GOT3 (cell line): Measurements from ENCODE around the gene CHRDL2.

Experiments
- DNase-seq: peaks from one replicate; lab custom pipeline; 2025; ENCODE audit warnings: mixed read lengths; lab: John Stamatoyannopoulos, UW

The CHRDL2 gene

DNA sequence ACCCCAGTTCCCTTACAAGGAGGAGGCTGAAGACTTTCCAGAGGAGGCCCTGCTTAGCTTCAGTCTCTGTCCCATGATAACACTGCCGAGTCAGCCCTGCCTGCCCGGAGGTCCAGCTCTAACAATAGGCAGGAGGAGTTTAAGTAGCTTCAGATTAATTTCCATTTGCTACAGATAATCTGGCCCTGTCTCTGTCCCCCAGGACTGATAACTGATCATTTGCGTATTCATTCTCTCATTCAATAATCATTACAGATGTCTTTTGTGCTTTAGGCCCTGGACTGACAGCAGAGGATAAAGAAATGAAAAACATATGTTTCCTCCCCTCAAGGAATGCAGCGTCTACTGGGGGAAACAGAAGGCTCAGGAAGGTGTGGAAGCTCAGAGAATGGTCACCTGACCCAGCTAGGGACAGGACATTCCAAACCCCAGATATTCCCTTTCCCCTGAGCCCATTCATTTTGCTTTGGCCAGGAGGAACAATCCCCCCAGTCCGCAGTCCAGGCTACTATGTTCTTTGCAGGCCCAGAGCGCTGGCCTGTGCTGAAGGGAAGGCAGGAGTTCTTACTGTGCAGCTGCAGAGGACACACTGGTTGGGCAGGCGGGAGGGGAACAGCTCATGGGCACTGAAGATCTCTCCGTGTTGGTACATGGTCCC, 20.8 kb downstream of the CHRDL2 start:
- DNase-seq, result no peak

DNA sequence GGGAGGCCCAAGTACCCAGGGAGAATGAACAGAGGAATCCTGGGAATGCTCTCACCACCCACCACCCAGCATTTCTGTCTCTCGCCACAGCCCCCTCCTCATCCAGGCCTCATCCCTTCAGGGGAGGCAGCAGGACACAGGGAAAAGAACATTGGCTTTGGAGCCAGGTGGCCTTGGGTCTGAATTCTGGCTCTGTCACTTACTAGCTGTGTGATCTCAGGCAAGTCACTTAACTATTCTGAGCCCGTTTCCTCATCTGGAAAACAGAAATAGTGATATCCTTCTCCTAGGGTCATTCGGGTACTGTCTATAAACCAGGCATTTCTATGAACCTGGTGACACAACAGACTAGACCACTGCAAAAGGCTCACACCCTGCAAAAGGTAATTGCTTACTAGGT, 22.1 kb downstream of the CHRDL2 start:
- no peak for DNase-seq

DNA sequence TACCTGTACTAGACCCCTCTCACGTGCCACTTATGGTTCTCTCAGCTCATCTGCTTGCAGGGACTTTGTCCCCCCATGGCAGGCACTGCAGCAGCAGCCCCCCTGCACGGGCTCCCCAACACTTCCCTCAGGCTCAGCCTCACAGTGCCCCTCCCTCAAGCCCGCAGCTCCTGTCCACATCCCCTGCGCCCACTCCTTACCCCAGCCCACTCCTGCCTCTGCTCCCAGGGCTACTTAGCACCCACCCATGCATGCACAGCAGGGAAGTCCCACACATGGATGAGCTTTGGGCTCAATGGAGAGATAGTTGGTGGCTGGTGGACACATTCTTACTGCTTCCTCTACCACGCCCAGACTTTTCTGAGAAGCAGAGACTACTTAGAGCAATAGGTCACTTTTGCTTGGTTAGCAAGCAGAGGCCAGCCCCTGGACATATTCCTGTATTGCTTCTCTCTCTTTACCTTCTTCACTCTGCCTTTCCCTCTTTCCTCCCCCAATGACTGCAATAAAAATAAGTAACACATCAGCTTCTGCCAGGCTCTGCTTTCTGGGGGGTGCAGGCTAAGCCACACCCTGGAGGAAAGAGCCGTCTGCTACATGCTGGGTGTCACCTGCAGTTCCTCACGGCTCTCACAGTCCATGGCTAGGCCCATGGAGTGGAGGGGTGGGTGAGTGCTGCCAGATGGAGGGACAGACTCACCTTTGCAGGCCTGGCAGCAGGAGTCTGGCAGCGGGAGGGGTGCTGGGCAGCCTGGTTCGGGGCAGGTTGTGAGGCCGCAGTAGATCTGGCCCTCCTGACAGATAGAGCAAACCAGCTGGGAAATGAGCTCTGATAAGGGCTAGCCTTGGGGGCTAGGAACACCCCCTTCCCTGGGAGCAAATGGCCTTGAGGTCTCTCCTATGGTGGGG, 23.4 kb downstream of the CHRDL2 start:
- DNase-seq, result no peak

DNA sequence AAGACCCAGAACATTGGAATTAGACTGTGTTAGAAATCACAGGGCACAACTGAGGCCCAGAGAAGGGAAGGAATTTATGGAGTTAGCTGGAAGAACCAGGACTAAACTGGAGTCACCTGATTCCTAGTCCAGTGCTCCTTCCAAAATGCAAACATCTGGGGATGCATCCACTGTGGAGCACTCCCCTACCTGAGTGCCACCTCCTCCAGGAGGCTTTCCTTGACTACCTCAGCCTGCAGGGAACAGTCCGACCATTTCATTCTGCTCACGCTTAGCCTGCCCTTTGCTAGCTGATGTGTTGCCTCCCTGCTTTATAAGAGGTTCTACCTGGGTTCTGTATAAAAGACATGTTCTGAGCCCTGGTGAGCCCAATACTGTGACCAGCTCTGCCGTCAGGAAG, 24.0 kb downstream of the CHRDL2 start:
- no peak for DNase-seq

DNA sequence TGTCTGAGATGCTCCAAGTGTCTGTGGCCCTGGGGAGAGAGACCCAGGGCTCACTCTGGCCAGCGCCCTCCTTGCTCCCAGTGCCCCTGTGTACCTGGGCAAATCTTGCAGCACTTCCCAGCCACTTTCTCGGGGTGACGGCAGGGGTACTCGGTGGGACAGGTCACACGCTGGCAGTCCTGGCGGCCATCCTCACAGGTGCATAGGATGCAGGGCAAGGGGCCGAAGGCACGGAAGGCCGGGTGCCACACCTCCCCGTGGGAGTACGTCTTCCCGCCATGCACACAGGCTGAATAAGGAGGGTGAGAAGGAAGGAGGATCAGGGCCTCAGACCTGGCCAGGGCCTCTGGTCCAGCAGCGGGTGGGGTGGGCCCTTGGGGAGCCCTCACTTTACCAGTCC, 28.0 kb downstream of the CHRDL2 start:
- DNase-seq, result no peak

DNA sequence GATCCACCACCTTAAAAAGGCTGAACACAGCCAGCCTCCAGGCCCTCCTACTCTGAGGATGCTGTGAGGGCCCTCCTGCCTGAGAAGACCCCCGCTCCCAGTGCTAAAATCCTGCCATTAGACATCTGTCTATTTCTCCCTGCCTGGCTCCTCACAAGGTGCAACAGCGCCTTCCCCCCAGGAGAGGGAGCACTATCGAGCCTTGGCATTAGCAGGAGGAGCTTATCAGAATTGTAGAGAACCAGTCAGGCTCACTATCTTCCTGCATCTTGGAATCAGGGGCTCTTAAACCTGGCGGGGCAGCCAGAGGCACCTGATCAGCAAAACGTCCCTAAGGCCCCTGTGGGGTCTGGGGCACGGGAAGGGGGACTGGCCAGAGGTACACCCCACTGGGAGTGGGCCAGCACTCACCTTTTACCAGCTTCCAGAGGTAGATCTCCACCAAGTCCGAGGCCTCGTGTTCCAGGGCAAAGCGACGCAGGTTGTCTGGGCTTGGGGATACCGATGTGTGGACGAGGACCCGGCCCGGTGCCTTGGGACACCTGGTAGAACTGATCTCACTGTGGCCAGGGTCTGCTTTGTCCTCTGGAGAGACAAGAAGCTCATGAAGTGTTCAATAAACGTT, 28.7 kb downstream of the CHRDL2 start:
- no peak for DNase-seq

DNA sequence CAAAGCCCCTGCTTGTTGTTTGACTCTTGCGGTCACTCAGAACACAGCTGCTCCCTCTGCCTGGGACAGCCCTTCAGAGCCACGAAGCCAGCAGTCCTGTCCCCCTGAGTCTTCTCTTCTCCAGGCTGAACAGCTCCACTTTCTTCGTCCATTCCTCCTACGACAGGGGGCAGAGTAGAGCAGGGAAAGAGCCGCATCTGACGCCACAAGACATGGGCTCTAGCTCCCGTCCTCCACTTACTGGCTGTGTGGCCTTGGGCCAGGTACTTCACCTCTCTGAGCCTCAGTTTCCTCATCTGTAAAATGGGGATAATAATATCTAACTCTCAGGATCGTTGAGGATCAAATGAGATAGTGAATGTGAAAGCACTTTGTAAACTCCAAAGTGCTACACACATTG, 29.9 kb downstream of the CHRDL2 start:
- DNase-seq, result no peak

DNA sequence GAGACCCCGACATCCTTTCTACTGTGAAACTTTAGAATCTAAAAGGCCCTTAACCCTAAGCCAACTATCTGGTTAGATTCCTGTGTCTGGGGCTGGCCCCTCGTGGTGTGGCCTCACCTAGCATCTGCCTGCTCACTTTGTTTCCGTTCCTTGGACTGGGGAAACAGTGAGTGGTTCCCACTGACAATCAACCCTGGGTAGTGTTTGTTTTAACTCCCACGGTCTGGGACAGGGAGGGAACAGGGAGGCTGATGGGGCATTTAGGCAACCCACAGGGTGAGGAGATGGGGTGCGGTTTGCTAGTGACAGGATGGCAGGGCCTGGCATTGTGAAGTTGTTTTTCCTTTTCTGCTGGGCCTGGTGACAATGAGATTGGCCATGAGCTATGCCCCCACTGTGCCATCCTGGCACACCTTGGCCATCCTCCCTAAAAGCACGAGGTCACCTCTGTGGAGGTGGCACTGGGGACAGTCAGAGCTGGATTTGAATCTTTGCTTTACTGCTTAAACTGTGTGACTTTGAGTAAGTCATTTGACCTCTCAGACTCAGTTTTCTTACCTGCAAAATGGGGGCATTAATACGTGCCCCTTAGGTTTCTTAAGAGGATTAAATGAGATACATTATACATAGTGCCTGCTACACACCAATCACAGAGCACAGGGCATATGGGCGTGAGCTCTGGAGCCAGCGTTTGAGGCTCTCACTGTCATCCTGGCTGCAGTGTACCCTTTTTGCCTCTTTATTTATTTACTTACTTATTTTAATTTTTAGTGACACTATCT, 31.4 kb downstream of the CHRDL2 start:
- no peak for DNase-seq

DNA sequence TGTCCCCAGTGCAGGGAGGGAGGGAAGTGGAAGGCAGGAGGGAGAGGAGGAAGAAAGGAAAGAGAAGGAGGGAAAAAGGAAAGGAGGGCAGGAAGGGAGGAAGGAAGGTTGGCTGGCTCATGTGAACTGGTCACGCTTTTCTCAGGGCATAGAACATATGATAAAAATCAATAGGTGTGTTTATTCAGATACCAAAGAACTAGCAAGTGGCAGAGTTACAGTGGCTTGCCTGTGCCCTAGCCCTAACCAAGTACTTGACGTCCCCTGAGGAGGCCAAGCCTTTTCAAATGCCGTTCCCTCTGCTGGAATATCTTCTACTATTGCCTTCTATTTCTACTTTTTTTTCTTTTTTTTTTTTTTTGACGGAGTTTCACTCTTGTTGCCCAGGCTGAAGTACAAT, 33.5 kb downstream of the CHRDL2 start:
- no peak for DNase-seq

DNA sequence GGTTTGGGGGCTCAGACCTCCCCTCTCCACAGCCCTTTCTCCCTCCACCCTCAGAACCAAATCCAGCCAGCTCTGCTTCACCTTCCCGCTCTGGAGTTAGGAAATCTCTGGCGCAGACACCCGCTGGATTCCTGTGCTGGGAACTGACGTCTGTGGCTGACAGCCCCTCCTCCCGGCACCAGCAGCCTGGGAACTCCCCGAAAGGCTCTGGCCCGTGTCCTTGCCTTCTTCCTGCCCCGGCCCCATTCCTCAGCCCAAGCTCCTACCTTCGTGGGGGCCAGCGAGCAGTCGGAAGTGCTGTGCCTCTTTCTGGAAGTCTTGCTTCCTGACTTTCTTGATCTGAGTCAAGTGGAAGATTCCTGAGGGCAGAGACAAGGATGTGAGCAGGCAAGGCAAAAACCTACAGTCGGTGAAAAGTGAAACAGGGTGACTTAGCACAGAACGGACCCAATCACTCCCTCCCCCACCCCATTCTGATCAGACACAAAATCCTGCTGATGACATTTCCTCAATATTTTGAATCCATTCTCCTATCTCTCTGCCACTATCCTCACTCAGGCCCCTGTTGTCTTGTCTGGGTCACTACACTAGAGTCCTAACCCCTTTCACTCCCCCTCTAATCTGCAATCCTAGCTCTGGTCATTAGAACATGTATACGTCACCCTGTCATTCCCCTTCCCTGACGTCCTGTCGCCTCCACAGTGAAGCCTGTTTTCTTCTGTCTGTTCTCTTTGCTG, 34.1 kb downstream of the CHRDL2 start:
- no peak for DNase-seq

DNA sequence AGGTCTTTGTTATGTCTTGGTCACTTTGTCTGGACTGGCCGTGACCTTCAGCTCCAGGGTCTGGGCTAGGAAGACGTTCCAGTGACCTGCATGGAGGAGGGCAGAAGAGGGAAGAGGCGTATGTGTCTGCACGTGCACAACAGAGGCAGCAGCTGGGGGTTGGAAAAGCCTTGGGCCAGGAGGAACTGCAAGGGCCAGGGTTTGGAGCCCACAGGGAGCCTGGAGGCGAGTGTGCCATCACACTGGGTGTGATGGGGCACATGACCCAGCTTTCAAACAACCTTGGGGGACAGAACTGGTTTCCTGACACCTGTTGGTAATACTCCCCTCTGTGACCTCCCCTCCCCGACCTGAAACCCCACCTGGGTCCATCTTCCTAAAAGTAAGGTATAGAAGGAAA, 34.7 kb downstream of the CHRDL2 start:
- DNase-seq, result no peak

DNA sequence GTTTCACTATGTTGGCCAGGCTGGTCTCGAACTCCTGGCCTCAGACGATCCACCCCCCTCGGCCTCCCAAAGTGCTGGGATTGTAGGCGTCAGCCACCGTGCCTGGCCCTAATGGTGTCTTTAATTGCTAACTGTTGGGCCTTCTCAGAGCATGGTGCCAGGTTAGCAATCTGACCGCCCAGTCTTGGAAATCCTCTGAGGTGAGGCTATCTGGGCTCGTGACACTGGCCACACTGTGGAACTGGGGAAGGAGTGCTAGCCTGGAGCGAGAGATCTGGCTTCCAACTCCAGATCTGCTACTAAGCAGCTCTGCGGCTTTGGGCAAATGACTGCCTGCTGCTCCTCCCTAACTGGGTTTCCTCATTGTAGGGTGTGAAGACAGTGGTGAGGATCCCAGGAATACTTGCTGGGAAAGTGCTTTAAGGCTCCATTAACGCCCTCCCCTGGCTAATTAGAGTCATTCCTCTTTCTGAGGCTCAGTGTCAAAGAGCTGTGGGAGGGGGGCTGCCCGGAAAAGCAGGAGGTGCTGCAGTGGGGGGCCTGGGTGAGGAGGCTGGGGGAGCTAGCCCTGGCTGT, 35.4 kb downstream of the CHRDL2 start:
- DNase-seq, result no peak

DNA sequence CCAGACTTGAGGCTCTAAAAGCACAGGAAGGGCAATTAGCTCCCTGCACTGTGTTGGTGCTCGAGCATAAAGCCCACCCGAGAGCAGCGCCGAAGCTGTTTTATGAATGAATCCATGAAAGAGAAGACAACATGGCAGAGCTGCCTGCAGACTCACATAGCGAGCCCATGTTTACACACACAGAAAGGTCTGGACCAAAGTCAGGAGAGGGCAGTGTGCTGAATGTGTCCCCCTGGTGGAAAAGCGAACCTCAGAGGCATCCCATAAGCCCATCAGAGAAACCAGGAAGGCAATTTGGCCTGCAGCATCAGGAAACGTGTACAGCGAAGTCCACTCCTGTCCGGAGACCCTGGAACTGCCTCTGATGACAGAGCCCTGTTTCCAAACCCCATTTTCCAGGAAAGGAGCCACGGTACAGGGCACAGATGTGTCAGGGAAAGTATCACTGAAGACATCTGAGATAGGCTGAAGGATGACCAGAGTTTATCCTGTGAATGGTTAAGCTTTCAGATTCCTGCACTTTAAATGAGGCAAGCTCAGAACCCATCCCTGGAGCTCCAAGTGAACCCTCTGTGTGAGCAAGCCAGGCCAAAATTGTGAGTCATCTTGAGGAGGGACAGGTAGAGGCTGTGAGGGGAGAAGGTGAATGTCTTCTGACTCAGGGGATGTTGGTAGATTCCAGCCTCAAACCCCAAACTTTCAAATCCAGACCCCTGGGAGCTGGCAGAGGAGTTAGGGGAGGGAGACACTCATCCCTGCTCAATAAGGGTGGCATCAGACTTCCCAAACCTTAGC, 36.9 kb downstream of the CHRDL2 start:
- no peak for DNase-seq

DNA sequence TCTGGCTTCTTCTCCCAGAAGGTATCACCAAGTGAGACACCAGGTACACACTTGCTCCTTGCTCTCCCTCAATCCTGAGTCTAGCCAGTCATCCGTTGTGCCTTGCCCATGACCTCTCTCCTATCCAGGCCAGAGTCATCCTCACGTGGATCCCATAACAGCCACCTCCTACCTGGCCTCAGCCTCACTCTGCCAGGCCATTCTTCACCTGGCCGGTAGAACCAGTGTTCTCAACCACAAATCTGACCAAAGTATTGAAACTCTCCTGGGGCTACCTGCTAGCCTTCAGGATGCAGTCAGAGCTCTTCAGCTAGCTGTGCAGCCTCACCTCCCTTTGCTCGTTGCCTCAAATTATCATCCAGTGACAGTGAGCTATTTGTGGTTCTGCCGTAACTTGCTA, 37.7 kb downstream of the CHRDL2 start:
- DNase-seq, result no peak

DNA sequence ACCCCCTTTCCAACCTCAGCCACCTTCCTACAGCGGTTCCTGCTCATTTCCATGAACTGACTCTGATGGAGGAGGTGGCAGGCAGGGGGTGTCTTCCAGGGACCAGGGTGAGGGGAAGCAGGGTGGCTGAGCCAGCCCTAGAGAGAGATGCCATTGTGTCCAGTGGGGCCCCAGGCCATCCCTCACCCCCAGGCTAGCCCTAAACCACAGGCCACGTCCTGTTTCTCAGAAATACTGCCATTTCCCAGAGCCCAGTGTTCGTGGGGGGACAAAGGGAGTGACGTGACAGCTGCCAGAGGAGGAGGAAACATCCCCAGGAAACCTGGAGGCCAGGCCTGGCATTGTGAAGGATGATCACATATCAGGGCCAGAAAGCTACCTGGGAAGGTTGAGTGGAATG, 39.5 kb downstream of the CHRDL2 start:
- DNase-seq, result no peak

DNA sequence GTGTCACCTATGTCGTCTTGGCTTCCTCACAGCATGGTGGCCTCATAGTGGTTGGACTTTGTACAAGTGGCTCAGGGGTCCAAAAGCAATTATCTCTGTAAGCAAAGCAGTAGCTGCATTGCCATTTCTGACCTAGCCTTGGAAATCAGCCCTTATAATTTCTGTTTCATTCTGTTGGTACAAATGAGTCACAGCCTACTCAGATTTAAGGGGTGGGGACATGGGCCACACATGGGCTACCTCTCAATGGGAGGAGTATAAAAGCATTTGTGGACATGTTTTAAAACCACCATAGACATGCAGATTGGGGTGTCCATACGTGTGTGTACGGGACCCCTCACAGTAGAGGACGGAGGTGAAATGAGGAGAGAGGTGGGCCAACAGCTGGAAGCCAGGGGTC, 41.6 kb downstream of the CHRDL2 start:
- DNase-seq, result no peak

DNA sequence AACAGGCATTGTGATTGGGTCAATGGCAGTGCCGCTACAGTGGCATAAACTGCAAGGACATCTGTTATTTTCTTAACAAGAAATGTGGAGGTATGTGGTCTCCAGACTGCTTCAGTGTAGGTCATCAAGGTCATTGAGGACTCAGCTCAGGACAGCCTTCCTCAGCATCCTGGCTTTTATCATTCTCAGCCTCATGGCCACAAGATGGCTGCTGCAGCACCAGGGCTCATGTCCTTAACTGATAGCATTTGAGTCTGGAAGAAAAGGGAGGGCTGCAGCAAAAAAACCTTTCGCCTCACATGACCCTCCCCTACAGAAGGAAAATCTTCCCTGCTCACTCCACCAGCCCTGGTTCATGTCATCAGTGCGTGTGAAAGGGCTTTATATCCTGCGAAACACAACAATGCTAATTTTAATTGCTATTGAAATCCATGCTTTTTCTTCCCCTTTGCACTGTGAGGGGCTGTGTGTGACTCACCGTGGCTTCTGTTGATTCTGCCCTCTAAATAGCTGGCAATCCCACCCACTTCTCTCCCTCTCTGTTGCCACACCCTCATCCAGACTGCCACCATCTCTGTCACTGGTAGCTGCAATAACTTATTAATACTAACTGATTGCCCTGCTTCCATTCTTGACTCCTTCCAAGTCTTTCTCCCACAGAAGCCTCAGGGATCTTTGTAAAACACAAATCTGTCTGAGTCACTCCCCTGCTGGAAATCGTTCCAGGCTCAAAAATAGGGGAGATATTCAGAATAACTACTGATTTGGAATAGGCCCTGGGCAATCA, 43.8 kb downstream of the CHRDL2 start:
- DNase-seq, result no peak

DNA sequence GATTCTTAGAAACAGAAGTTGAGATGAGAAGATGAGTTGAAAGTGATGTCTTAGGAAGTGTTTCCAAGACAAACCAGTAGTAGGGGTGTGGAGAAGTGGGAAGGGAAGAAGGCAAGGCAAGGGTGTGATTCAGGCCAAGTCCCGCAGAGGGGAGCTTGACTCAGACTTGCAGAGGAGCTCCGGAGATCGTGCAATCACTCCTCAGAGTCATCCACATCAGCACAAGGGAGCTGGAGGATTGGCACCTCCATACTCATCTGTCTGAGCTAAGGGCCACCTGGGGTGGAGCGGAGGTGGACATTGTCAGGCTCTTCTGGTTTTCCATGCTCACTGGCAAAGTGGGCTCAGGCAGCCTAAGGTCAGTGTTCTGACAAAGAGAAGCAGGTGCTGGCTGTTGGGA, 44.4 kb downstream of the CHRDL2 start:
- DNase-seq, result no peak

DNA sequence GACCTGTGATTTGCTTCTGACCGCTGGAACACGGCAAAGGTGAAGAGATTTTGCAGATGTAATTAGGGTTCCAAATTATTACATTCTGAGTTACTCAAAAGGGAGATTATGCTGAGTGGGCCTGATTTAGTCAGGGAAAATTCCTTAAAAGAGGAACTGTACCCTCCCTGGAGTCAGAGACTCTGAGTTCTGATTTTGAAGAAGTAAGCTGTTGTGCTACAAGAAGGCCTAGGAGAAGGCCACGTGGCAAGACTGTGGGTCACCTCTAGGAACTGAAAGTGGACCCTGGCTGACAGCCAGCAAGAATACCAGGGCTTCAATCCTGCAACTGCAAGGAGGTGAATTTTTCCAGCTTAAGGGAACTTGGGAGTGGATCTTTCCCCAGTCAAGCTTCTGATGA, 45.3 kb downstream of the CHRDL2 start:
- no peak for DNase-seq

DNA sequence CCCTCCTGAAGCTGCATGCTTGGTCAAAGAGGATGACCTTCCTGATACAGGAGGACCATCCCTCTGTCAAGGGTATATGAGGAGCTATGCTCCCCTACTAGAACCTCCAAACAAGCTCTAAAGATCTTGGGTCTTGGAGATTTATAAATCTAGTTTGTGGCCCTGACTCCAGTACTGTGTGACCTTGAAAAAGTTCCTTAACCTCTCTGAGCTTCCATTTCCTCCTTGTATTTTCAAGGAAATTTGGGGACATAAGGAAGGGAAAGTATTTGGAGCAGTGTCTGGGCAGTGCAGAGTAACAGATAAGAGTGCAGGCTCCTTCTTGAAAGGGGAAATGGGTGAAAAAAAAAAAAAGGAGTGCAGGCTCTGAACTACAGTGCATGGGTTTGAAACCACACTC, 45.9 kb downstream of the CHRDL2 start:
- DNase-seq, result no peak
